ENCODE measurements around the gene PRL. TPM values are rescaled to one million over a fixed set of nuclear protein-coding genes. Genes with fewer than 3 reads are reported as not detected.

Gene PRL
- total RNA-seq, 1 experiment from 2014 or later = not detected

- 0 out of 2 replicates have a peak overlapping the region, but pooled peaks have one; percentile 25 for H2AFZ ChIP-seq
- H4K20me1 ChIP-seq (ENCODE audit: insufficient read depth) = no peaks in the 10 kb centered on the region
- peak overlapping the region; percentile 42 for H3K27ac ChIP-seq
- H3K9me3 ChIP-seq (ENCODE audit: insufficient read depth, low read depth) = peaks cover 11% of the 10 kb centered on the region; the same call in 1 of the 2 replicates
- H3K79me2 ChIP-seq (ENCODE audit: low read depth) = no peaks in the 10 kb centered on the region
- peaks cover 37% of the 10 kb centered on the region for H3K4me1 ChIP-seq (replicated peaks; ENCODE audit: insufficient read depth)
- H3K36me3 ChIP-seq (ENCODE audit: low read depth) = no peaks in the 10 kb centered on the region
- no peak for DNase-seq
- BruUV-seq (replicated peaks) = no TSS peak
- 0 out of 2 replicates have a peak, but pooled peaks cover 11% of the 10 kb centered on the region for H3F3A ChIP-seq (ENCODE audit: insufficient read depth, low read depth)
- ChIA-PET CTCF (no interaction called here), POLR2A (ENCODE audit: unreplicated experiment) (no interaction called here)
- H3K27me3 ChIP-seq (ENCODE audit: insufficient read depth, low read depth) = no peaks in the 10 kb centered on the region
- H3K9me2 ChIP-seq (ENCODE audit: insufficient read depth) = no peaks in the 10 kb centered on the region
- TF ChIP-seq CTCF (conservative IDR thresholded peaks at IDR 0.05) (no peak), EZH2 (IDR thresholded peaks at IDR 0.05; ENCODE audit: low read depth) (no peak)
- no peak overlapping the region; the same call in 1 of the 2 replicates for H3K4me2 ChIP-seq
- intact Hi-C loops (cut with micrococcal nuclease; ENCODE audit: unreplicated experiment) = no loop called here
- H3K4me3 ChIP-seq = no peak overlapping the region
These were observed 48.8 kb downstream of the PRL start for GRCh38 chr6:22247916-22248482.

GRCh38 chr6:22240025-22240424 is 56.8 kb downstream of the PRL start:
- DNase-seq = no peak
- no peaks in the 10 kb centered on the region for H3K9me2 ChIP-seq (ENCODE audit: insufficient read depth)
- H3K4me1 ChIP-seq (replicated peaks; ENCODE audit: insufficient read depth) = peaks cover 21% of the 10 kb centered on the region
- peaks cover 5% of the 10 kb centered on the region for H3K9me3 ChIP-seq (ENCODE audit: insufficient read depth, low read depth)
- H3K27me3 ChIP-seq (ENCODE audit: insufficient read depth, low read depth) = no peaks in the 10 kb centered on the region
- no peaks in the 10 kb centered on the region for H4K20me1 ChIP-seq (ENCODE audit: insufficient read depth)
- peaks cover 15% of the 10 kb centered on the region; the same call in 1 of the 2 replicates for H3F3A ChIP-seq (ENCODE audit: insufficient read depth, low read depth)
- no peak overlapping the region for H3K4me3 ChIP-seq
- no peak overlapping the region for H3K4me2 ChIP-seq
- no peak overlapping the region for H3K27ac ChIP-seq
- H3K79me2 ChIP-seq (ENCODE audit: low read depth) = no peaks in the 10 kb centered on the region
- POLR2A ChIA-PET (ENCODE audit: unreplicated experiment) = no interaction called here
- TF ChIP-seq CTCF (conservative IDR thresholded peaks at IDR 0.05) (no peak), EZH2 (IDR thresholded peaks at IDR 0.05; ENCODE audit: low read depth) (no peak)
- CTCF ChIA-PET = no interaction called here
- BruUV-seq (replicated peaks) = no TSS peak
- intact Hi-C loops (cut with micrococcal nuclease; ENCODE audit: unreplicated experiment) = no loop called here
- no peak overlapping the region for H2AFZ ChIP-seq
- H3K36me3 ChIP-seq (ENCODE audit: low read depth) = no peaks in the 10 kb centered on the region

GRCh38 chr6:22239261-22239921 is 57.4 kb downstream of the PRL start:
- no peaks in the 10 kb centered on the region for H3K9me2 ChIP-seq (ENCODE audit: insufficient read depth)
- peaks cover 5% of the 10 kb centered on the region for H3K9me3 ChIP-seq (ENCODE audit: insufficient read depth, low read depth)
- intact Hi-C loops (cut with micrococcal nuclease; ENCODE audit: unreplicated experiment) = loop anchor here (5.0 kb wide), 1 partner anchor 588 kb away; no protein-coding TSS in a partner anchor
- no peak overlapping the region for H3K4me3 ChIP-seq
- H3F3A ChIP-seq (ENCODE audit: insufficient read depth, low read depth) = peaks cover 15% of the 10 kb centered on the region; the same call in 1 of the 2 replicates
- H2AFZ ChIP-seq = no peak overlapping the region
- TF ChIP-seq EZH2 (IDR thresholded peaks at IDR 0.05; ENCODE audit: low read depth) = no peak
- TF ChIP-seq CTCF (conservative IDR thresholded peaks at IDR 0.05) = no peak
- no peaks in the 10 kb centered on the region for H3K79me2 ChIP-seq (ENCODE audit: low read depth)
- no peaks in the 10 kb centered on the region for H3K27me3 ChIP-seq (ENCODE audit: insufficient read depth, low read depth)
- H3K27ac ChIP-seq = no peak overlapping the region
- no peak for DNase-seq
- no peak overlapping the region for H3K4me2 ChIP-seq
- H3K36me3 ChIP-seq (ENCODE audit: low read depth) = no peaks in the 10 kb centered on the region
- ChIA-PET POLR2A (ENCODE audit: unreplicated experiment) (no interaction called here), CTCF (no interaction called here)
- no peaks in the 10 kb centered on the region for H4K20me1 ChIP-seq (ENCODE audit: insufficient read depth)
- no TSS peak for BruUV-seq (replicated peaks)
- peaks cover 21% of the 10 kb centered on the region for H3K4me1 ChIP-seq (replicated peaks; ENCODE audit: insufficient read depth)

All from PC-9 (cell line).